NT2/D1 (cell line): ENCODE results near the gene CARHSP1.

Source experiments
- DNase-seq: peaks from one replicate; pipeline ENCODE4 v3.0.0-alpha.2; 2011; ENCODE audit warnings: low read depth, low spot score
- H3K27me3 ChIP-seq: 2 replicates; pipeline ENCODE4 v1.6.0; 2011; ENCODE audit warnings: mild to moderate bottlenecking; ENCODE audit not compliant: insufficient read length, insufficient read depth
- H3K36me3 ChIP-seq: 2 replicates; pipeline ENCODE4 v1.6.1; 2011; ENCODE audit warnings: mild to moderate bottlenecking, low read length, mixed read lengths; ENCODE audit not compliant: insufficient read depth, insufficient read length
- H3K4me1 ChIP-seq: 2 replicates; pipeline ENCODE4 v1.5.1; 2011; ENCODE audit not compliant: insufficient read depth, insufficient read length
- H3K4me3 ChIP-seq: 2 replicates; pipeline ENCODE4 v1.5.1; 2011; ENCODE audit warnings: low read depth; ENCODE audit not compliant: insufficient read length
- H3K9ac ChIP-seq: 2 replicates; pipeline ENCODE4 v1.6.0; 2011; ENCODE audit warnings: low read depth; ENCODE audit not compliant: insufficient read length
- H3K9me3 ChIP-seq: 2 replicates; pipeline ENCODE4 v1.5.1; 2011; ENCODE audit warnings: mild to moderate bottlenecking, low read length; ENCODE audit not compliant: insufficient read depth
- SUZ12 ChIP-seq: IDR thresholded peaks from 2 replicates; pipeline ENCODE4 v1.6.1; 2011; ENCODE audit not compliant: insufficient read length, insufficient read depth; ENCODE audit errors: extremely low read depth
- YY1 ChIP-seq: IDR thresholded peaks from 2 replicates; pipeline ENCODE4 v1.6.1; 2011; ENCODE audit not compliant: insufficient read length, insufficient read depth
- ZNF274 ChIP-seq: IDR thresholded peaks from 2 replicates; pipeline ENCODE4 v1.6.1; 2011; ENCODE audit warnings: mild to moderate bottlenecking, low read depth, low read length

CARHSP1 gene

DNA sequence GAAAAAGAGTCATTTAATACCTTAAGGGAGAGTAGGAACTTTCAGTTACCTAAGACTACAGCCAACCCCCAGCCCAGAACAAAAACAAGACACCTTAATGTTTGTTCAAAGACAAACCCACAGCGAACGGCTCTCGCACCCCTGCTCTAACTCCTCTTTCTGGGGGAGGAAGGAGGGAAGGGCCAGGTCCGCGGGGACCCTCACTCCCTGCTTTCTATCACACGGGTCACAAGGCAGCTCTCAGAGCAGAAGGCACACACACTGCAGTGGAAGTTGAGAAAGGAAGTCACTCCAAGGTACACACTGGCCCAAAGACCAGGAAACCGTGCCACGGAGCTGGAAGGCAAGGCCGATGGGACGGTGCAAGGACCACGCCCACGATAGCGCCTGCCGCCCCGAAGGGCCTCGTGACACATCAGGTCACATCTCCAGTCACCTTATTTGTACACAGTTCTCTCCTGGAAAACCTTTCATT, 23.3 kb upstream of the CARHSP1 start:
- no peak overlapping the region for H3K4me3 ChIP-seq
- H3K4me1 ChIP-seq: peaks cover 11% of the 10 kb centered on the region
- H3K9me3 ChIP-seq: no peaks in the 10 kb centered on the region
- no peaks in the 10 kb centered on the region for H3K27me3 ChIP-seq
- H3K9ac ChIP-seq: no peak overlapping the region
- no peak for DNase-seq
- peaks cover 94% of the 10 kb centered on the region for H3K36me3 ChIP-seq
- TF ChIP-seq SUZ12 (no peak), ZNF274 (no peak), YY1 (no peak)

DNA sequence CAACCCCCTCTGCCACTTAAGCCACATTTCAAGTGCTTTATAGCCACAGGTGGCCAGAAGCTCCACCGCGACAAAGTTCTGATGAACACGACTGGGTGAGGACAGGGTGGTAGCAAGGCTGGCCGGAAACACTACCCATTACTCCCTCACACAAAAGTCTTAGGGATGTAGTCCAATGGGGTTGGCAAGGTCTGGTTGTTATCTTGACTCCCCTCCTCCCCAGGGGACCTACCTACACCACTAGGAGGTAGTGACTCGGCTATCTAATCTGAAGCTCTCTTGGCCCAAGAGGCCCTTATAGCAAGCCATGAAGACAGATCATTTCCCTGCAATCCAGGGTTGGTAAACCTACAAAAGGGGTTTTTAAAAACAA, 21.7 kb upstream of the CARHSP1 start:
- no peaks in the 10 kb centered on the region for H3K27me3 ChIP-seq
- H3K36me3 ChIP-seq: peaks cover 80% of the 10 kb centered on the region
- no peak for DNase-seq
- H3K4me3 ChIP-seq: no peak overlapping the region
- no peak for TF ChIP-seq SUZ12
- TF ChIP-seq YY1: no peak
- TF ChIP-seq ZNF274: no peak
- peaks cover 17% of the 10 kb centered on the region for H3K4me1 ChIP-seq
- H3K9me3 ChIP-seq: no peaks in the 10 kb centered on the region
- H3K9ac ChIP-seq: no peak overlapping the region

DNA sequence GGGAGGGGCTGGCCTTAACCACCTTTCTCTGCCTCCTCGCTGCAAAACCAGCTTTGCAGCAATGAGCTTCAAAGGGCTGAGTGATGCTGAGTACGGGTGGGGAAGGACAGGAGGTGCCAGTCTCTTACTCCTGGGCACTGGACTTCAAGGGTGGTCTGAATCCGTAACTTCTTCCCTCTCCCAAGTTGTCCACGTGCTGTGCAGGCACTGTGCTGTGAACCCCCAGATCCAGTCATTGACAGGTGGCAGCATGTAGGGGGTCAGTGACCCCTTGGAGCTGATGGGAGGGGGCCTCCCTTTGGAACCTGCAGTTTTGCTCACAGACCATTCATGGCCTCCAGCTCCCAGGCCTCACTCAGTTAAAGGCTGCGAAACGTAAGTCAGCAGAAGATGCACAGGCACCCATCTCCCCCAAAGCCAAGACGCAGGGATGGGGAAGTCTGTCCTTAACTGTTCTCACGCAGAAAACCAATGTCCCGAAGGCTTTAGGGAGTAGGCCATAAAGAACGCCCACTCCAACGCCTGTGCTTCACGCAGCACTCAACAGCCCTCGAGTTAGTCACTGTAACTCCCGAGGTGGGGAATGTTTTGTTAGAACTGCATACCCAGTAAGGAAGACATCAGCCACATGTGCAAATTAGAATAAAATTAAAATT, 21.2 kb upstream of the CARHSP1 start:
- DNase-seq: no peak
- peaks cover 17% of the 10 kb centered on the region for H3K4me1 ChIP-seq
- no peak overlapping the region for H3K4me3 ChIP-seq
- no peak for TF ChIP-seq ZNF274
- TF ChIP-seq YY1: no peak
- TF ChIP-seq SUZ12: no peak
- H3K36me3 ChIP-seq: peaks cover 75% of the 10 kb centered on the region
- H3K27me3 ChIP-seq: no peaks in the 10 kb centered on the region
- H3K9me3 ChIP-seq: no peaks in the 10 kb centered on the region
- H3K9ac ChIP-seq: no peak overlapping the region

DNA sequence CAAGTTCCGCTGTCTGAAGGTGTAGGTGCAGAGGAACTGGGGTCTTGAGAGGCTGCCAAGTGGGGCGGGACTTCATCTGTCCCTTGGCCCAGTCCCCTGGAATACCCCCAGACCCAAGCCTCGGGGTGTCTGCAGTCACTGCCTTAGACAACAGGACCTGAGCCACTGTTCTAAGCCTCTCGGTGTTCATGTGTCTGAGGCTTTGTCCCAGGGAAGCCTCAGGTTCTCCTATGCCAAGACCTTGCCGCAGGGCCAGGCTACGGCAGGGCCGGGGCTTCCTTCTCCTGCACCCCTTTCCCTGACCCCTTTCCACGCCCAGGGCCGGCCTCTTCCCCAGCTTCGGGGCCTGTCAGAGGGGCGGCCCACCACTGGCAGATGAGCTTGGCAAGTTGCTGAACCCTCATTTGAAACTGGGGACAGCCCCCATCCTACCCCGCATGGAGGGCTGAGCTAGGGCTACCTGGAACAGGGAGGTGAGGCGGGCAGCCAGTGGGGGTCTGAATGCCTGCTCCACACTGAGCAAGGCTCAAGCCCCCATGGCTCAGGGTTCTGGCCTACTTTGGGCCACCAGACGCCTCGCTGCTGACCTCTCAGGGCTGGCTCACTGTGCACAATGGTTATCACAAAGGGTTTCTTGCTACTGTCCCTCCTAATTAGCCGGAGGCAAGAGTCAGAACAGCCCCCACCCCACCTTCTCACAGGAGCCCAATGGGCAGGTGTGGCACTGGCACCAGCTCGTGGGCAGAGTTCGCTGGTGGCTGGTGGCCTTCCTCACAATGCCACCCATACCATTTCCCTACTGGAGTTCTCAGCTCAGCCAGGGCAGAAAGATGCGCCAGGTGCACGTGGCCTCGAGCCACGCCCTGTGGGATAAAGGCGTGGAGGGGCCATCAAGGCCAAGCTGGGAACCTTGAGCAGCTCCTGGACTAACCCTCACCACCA, 20.4 kb upstream of the CARHSP1 start:
- peaks cover 17% of the 10 kb centered on the region for H3K4me1 ChIP-seq
- H3K9me3 ChIP-seq: no peaks in the 10 kb centered on the region
- DNase-seq: no peak
- H3K27me3 ChIP-seq: no peaks in the 10 kb centered on the region
- H3K9ac ChIP-seq: no peak overlapping the region
- TF ChIP-seq ZNF274 (no peak), SUZ12 (no peak), YY1 (no peak)
- no peak overlapping the region for H3K4me3 ChIP-seq
- H3K36me3 ChIP-seq: peaks cover 67% of the 10 kb centered on the region

DNA sequence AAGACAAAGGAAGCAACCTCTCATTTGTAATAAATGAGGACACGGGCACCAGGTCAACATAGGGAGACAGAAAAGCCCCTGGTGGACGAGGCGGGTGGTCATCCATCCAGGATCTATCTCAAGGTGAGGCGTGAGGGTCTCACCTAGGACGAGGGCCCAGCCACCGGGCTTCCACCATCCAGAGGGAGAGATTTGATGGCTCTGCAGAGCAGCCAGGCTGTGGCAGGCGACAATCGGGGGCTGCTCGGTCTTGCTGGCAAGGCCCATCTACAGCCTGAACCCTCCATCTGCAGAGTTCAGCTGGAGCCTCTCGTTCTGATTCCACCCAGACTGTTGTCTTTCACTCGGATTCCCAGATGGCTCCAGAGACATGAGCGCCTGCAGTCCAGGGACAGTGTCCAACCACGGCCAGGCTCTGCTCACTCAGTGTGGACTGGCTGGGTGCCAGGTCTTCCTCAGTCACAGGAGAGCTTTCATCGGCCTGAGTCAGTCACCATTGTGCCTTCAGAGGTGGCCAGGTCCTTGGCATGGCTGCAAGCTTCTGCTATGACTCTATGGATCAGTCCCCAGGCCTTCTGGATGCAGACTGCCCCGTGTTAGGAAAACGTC, 19.2 kb upstream of the CARHSP1 start:
- H3K27me3 ChIP-seq: no peaks in the 10 kb centered on the region
- no peak overlapping the region for H3K9ac ChIP-seq
- peaks cover 17% of the 10 kb centered on the region for H3K4me1 ChIP-seq
- no peaks in the 10 kb centered on the region for H3K9me3 ChIP-seq
- DNase-seq: no peak
- H3K4me3 ChIP-seq: no peak overlapping the region
- TF ChIP-seq YY1: no peak
- TF ChIP-seq SUZ12: no peak
- no peak for TF ChIP-seq ZNF274
- peaks cover 55% of the 10 kb centered on the region for H3K36me3 ChIP-seq

DNA sequence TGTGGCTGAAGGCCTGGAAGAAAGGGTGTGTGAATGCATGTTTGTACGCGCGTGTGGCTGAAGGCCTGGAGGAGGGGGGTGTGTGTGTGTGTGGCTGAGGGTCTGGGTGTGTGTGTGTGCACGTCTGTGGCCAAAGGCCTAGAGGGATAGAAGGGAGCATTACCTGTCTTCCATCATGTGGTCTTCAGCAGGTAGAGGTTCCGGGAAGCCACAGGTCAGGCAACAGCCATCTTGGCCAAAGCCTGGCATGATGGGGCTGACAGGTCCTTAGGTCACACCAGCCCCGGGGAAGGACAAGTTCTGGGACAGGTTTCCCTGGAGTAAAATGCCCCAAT, 18.6 kb upstream of the CARHSP1 start:
- no peak for TF ChIP-seq ZNF274
- no peak for TF ChIP-seq SUZ12
- no peak for TF ChIP-seq YY1
- DNase-seq: no peak
- Histone ChIP-seq H3K9ac (no peak overlapping the region), H3K9me3 (no peaks in the 10 kb centered on the region), H3K36me3 (peaks cover 49% of the 10 kb centered on the region), H3K4me1 (peaks cover 17% of the 10 kb centered on the region), H3K27me3 (no peaks in the 10 kb centered on the region), H3K4me3 (no peak overlapping the region)

DNA sequence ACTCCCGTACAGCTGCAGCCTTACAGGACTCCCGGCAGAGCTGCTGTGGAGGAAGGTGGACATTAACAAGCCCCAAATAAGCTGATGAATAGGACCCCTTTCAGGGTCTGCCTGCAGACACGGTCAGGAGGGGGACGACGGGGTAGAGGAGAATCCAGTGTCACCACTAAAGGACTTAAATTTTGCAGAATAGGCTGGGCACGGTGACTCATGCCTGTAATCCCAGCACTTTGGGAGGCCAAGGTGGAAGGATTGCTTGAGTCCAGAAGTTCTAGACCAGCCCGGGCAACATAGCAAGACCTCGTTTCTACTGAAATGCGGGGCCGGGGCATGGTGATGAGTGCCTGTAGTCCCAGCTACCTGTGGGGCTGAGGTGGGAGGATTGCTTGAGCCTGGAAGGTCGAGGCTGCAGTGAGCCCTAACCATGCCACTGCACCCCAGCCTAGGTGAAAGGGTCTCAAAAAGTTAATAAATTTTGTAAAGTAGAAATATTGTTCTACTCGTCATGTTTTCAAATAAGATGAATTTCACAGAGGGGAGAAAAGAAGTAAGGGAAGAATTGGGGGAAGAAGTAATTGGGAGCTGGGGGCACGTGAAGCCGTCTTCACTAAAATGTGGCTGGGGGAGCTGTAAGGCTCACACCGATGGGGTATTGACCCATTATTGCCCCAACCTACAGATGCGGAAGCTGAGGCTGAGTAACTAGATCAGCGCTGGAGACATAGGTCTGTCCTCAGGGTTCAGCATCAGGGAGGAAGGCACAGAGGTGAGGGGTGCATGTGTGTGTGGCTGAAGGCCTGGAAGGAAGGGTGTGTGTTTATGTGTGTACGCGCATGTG, 18.0 kb upstream of the CARHSP1 start:
- no peak for DNase-seq
- no peak overlapping the region for H3K4me3 ChIP-seq
- TF ChIP-seq YY1 (no peak), ZNF274 (no peak), SUZ12 (no peak)
- H3K4me1 ChIP-seq: peaks cover 12% of the 10 kb centered on the region
- H3K9ac ChIP-seq: no peak overlapping the region
- H3K9me3 ChIP-seq: no peaks in the 10 kb centered on the region
- H3K27me3 ChIP-seq: no peaks in the 10 kb centered on the region
- H3K36me3 ChIP-seq: peaks cover 43% of the 10 kb centered on the region
